ENCODE measurements around the gene SARS1.
"Not testable (repeated sequence)": the region's sequence is repeated elsewhere in the genome, so short reads cannot be mapped to it uniquely, and the experiment has no call there.

Gene SARS1, protein sequence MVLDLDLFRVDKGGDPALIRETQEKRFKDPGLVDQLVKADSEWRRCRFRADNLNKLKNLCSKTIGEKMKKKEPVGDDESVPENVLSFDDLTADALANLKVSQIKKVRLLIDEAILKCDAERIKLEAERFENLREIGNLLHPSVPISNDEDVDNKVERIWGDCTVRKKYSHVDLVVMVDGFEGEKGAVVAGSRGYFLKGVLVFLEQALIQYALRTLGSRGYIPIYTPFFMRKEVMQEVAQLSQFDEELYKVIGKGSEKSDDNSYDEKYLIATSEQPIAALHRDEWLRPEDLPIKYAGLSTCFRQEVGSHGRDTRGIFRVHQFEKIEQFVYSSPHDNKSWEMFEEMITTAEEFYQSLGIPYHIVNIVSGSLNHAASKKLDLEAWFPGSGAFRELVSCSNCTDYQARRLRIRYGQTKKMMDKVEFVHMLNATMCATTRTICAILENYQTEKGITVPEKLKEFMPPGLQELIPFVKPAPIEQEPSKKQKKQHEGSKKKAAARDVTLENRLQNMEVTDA

DNA sequence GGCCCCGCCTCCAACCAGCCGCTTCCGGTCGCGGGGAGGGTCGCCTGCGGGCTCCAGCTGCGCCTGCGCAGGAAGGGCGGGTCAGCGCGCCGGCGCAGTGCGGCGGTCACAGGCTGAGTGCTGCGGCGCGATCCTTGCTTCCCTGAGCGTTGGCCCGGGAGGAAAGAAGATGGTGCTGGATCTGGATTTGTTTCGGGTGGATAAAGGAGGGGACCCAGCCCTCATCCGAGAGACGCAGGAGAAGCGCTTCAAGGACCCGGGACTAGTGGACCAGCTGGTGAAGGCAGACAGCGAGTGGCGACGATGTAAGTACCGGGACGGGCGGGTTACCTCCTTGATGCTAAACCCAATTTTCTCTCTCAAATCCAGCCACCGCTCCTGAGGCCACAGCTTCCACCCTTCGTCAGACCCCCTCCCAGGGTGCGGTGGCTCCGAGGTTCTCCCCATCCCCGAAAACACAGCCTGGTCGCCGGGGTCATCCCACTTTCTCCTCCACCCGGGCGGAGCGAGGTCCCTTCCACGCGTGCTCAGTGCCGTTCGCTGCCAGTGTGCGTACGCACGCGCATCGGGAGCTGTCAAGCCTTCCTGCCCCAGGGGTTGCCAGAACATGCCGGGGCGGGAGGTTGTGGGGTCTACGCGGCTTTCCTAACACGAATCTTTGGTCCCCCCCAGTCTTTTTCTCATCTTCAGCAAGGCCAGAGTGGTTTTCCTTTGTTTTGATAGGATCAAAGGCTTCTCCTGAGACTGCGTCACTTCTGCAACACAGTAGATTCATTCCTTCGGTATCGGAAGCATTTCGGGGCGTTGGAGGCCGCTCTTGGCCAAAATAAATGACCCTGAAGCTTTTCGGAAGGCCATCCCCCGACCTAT is at the start of gene SARS1:
Gene SARS1, plus strand, starts transcription at position 95 of the 870 bp plus-strand sequence. Its CDS starts 75 bp downstream, at position 170.
- peak; percentile 89 for DNase-seq (ENCODE audit: low spot score)

DNA sequence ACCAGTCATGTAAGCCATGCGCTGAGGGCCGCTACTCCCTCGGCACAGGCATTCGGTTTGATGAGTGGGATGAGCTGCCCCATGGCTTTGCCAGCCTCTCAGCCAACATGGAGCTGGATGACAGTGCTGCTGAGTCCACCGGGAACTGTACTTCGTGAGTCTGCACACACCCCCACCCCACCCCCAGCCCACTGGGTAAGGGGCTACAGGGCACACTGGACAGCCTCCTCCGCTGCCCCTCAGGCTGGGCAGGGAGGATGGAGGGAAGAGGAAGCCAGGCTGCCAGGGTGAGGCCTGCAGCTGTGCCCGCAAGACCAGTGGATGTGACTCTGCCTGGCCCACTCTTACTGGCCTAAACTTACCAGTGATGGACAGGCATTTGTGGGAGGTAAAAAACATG is 49.2 kb upstream of the SARS1 start:
- no peak for DNase-seq (ENCODE audit: low spot score)

DNA sequence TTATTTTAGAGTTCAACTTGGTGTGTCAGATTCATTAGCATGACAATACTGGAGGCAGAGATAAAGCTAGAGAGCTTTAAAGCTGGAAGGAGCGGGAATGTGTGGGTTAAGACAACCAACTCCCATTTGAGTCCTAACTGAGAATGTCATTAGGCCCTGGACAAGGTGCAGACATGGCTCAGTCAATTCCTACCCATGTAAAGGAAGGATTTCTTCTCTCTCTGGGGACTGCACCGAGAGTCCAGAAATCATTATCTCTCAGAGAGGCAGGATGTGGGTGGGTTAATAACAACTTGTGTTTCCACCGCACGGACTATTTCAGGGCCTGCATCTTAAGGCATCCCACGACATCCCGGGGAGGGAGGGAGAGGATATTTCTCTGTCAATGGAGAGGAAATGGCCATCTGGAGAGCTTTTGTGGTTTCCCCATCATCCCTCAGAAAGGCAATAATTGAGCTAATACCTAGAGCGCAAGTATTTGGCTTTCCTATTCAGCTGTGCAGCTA is 46.7 kb upstream of the SARS1 start:
- DNase-seq (ENCODE audit: low spot score), result no peak

DNA sequence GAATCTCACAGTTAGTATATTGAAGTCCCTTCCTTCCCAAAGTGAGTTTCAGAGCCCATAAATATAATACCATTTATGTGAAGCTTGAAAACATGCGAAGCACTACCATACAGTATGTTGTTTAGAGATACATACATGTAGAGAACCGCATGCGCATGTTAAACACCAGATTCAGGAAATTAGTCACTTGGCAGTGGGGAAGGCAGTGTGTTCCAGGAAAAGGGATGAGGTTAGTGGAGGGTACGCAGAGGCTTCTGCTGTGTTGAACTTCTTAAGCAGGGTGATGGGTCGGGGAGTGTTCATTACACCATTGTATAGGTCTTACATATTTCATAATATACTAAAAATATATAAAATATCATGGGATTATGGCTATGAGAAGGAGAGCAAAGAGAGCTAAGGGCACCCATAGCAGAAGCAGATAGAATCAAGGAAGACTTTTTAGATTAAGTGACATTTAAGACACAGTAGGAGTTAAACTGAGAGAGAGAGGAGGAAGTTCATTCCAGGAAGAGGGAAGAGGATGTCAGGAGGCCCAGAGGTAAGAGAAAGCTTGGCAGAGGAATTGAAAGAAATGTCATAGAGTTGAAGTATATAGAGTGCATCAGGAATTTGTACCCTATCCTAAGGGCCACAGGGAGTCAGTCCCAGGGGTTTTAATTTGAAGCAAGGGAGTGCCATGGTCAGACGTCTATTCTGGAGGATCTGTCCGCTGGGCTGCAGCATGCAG is 43.5 kb upstream of the SARS1 start:
- DNase-seq (ENCODE audit: low spot score), result no peak

DNA sequence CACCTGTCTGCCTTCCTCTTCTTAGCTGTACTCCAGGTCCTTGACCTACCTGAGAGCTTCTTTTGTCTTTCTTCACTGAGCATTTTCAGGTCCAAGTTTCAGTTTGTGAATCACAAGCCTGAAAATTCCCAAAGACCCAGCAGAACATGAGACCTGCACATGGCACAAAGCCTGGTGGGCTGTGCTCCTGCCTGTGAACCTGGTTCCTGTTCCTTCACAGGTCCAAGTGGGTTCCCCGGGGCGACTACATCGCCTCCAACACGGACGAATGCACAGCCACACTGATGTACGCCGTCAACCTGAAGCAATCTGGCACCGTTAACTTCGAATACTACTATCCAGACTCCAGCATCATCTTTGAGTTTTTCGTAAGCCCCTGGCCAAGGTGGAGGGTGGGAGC is 42.1 kb upstream of the SARS1 start:
- DNase-seq (ENCODE audit: low spot score), result no peak

DNA sequence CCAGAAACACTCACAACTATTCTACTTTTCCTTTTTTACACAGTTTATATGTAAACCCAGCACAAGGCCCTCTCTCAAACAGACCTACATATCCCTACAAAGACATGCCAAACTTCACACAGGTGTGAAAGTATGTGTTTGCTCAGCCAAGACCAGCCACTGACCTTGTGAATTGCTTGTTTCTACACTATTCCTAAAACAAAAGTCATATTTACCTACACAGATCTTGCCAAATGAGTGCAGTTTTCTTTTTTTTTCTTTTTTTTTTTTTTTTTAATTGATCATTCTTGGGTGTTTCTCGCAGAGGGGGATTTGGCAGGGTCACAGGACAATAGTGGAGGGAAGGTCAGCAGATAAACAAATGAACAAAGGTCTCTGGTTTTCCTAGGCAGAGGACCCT is 37.4 kb upstream of the SARS1 start:
- DNase-seq (ENCODE audit: low spot score), result not testable (repeated sequence)

DNA sequence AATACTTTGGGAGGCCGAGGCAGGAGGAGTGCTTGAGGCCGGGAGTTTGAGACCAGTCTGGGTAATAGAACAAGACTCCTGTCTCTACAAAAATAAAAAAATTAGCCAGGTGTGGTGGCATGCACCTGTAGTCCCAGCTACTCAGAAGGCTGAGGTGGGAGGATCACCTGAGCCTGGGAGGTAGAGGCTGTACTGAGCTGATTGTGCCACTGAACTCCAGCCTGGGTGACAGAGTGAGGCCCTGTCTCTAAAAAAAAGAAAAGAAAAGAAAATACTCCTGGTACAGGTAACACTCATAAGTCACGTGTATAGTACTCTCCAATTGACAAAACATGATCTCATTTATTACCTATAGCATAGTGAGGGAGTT is 33.0 kb upstream of the SARS1 start:
- not testable (repeated sequence) for DNase-seq (ENCODE audit: low spot score)

DNA sequence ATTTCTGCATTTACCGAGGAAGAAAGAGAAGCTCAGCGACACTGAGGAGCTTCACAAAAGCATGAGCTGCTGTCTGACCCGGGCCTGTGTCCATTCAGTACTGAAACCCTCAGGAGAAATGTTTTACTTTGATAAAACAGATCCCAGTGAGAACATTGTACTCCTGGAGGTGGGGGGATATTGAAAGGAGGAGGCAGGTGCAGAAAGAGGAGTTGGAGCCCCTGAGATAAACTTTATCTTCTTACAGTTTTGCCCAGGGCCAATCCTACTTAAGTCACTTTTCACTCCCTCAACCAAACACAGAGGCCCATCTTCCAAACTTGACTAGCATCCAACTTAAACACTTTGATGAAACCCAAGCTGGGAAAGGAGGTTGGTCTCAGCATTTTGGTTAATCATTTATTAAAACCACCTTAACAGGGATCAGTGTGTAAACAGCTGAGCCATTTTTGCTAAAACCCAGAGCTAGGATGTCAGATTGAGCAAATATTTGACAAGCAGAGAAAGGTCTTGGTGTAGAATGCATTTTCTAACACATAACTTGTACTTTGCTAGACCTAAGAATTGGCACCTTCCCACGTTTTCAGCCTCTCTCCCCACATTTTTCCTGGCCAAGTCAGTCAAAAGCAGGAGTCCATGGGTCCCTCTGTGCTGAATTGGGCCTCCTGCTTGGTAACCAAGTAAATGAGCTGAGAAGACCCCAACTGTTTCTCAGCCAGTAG is 32.5 kb upstream of the SARS1 start:
- no peak for DNase-seq (ENCODE audit: low spot score)

DNA sequence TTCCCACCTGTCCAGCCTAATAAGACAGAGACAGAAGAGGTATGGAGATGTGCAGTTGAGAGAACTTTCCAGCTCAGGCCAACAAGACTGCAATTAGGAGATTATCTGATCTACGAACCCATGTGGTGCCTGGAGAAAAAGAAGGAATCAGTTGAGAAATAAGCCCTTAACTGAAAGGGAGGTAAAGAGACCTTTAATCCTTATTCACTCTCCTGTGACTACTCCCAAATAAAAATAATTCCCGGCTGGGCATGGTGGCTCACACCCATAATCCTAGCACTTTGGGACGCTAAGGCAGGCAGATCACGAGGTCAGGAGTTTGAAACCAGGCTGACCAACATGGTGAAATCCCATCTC is 31.9 kb upstream of the SARS1 start:
- DNase-seq (ENCODE audit: low spot score), result no peak

DNA sequence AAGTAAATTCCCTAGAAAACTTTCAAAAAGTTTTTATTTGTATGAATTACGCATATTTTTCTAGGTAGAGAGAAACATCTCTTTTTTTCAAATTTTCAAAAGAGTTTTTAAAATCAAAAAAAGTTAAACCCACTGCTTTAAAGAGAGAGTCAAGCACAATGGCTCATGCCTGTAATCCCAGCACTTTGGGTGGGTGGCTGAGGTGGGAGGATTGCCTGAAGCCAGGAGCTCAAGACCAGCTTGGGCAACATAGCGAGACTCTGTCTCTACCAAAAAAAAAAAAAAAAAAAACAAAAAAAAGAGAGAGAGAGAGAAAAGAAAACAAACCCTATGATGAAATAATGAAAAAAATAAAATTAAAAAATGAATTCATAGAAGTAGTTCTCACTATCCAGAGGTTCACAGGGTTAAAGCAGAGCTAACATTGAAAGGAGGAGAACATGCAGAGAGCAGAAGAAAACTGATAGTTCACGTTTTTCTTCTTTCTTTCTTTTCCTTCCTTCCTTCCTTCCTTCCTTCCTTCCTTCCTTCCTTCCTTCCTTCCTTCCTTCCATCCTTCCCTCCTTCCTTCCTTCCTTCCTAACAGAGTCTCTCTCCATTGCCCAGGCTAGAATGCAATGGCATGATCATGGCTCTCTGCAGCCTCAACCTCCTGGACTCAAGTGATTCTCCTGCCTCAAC is 30.5 kb upstream of the SARS1 start:
- DNase-seq (ENCODE audit: low spot score), result no peak

DNA sequence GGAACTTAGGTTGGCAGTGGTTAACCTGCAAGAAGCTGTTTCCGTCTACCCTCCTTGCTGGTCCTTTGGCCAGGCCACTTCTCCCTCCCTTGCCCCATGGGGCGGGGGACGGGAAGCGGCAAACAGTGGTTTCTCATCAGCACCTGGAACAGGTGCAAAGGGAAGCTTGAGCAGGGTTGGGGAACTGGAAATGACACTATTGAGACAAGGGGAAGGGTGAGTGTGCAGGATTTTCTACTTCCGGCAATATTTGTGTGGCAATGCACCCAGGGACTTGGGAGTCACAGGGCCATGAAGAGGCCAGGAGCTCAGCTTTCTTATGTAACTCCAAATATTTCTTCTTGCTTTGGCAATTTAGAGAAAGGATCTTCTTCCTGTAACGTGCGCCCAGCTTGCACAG is 29.0 kb upstream of the SARS1 start:
- no peak for DNase-seq (ENCODE audit: low spot score)

DNA sequence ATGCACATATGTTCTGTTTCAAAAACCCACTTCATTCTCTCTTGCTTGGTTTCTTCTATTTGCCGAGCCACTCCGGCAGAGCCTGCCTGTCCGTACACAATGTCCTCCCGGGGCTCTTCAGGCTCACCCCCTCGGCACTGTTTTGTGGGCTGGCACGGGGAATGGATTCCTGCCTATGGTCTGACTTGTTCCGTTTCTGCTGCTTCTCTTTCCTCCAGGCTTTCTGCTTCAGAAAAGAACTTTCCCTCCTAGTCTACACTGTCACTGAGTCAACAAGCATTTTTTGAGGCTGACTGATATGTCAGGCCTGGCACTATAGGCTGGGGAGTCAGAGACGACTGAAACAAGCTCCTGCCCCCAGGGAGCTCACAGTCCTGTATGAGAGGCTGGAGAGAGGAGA is 28.4 kb upstream of the SARS1 start:
- no peak for DNase-seq (ENCODE audit: low spot score)

DNA sequence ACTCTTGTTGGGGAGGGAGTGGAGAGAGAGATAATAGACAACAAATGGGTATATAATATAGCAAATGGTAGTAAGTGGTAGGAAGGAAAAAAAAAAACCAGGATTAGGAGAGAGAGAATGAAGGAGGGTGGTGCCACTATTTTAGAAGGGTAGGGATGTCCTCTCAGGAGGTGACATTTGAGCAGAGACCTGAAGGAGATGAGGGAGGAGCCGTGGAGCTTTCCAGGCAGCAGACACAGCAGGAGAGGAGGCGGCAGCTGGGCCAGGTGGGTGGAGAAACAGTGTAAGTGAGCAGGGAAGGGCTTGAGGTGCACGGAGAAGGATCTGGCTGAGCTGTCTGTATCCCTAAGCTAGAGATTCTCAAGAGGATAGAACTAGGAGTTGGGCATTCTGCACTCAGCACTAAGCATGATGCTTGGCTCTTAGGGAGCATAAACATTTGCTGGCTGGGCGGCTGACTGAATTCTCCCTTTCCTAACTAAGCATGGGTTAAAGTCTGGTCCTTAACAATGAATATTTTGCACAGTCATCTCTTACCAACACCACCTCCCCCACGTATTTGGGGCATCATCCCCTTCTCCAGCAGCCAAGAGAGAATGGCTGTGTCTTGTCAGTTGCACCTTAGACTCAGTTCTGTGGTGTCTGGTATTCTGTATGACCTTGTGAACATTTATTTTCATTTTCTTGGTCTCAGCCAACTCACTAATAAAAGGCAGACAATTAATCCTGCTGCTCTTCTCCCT is 27.6 kb upstream of the SARS1 start:
- DNase-seq (ENCODE audit: low spot score), result no peak

DNA sequence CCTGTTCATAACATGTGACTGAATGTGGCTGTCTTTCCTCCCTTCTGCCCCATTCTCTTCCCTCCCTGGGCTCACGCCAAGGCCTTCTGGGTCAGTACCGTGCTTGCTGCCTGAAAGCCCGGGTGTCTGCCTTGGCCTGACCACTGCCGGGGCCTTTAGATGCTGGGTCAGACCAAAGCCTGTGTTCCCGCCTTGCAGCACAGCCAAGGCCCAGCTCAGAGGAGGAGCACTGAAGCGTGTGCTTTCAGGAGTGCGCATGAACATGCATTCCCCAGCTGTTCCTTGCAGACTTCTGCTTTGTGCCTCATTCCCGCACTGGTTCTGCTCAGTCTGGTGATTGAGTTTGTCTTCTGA is 27.0 kb upstream of the SARS1 start:
- DNase-seq (ENCODE audit: low spot score), result peak; percentile 67

DNA sequence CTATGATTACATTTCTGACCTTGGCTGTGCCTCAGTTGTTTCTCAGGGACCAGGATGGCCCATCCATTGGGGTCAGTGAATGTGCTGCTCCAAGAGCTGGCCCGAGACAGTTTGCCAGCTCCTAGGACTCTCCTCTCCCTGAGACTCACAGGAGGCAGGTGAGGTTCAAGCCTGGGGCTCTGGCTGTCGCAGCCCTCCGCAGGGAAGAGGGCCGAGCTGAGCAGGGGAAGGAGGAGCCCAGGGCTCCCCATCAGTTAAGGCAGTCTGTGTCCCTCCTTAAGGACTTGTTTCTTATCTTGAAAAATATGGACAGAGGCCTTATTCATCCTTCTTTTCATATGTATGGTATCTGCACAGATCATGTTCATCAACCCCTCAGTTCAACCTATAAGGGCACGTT is 26.6 kb upstream of the SARS1 start:
- no peak for DNase-seq (ENCODE audit: low spot score)

DNA sequence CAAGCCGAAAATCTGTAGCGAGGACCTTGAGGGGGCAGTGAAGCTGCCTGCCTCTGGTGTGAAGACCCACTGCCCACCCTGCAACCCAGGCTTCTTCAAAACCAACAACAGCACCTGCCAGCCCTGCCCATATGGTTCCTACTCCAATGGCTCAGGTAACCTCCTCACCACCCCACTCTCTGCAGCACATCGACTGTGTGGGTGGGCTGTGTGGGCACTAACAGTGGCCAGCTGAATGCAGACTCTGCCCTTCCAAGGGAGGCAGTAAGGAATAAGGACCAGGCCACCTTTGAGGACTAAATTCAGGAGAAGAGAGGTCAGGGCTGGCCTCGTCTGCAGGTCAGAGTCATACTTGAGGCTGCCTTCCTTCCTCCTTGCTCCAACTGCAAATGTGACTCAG is 25.5 kb upstream of the SARS1 start:
- DNase-seq (ENCODE audit: low spot score), result no peak

DNA sequence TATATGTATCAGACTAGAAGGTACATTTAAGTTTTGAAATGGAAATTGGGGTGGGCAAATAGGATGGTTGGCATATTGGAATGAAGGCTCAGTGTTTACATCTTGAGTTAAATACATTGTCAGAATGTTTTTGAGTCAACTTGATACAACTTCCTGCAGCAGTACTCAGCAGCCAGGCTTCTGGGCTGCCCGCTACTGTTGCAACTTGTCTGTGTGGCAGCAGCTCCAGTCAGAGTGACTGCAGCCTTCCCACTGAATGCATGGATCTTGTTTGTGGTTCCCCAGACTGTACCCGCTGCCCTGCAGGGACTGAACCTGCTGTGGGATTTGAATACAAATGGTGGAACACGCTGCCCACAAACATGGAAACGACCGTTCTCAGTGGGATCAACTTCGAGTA is 24.9 kb upstream of the SARS1 start:
- DNase-seq (ENCODE audit: low spot score), result no peak

DNA sequence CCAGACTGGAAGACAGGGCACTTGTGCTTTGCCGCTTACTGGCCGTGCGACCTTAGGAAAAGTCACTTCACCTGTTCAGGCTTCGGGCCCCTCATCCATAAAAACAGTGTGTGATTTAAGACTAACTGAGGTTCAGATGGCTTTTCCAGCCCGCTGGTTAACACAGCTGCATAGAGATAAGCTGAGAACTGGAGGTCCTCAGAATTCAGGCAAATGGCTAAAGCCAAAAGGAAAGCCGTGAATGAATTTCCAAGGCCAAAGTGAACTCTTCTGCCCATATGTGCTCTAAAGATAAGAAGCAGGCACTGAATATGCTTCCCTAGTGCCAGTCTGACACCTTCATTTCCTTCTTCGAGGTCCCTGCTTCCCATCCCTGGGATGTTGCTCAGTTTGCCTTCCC is 23.5 kb upstream of the SARS1 start:
- DNase-seq (ENCODE audit: low spot score), result no peak

DNA sequence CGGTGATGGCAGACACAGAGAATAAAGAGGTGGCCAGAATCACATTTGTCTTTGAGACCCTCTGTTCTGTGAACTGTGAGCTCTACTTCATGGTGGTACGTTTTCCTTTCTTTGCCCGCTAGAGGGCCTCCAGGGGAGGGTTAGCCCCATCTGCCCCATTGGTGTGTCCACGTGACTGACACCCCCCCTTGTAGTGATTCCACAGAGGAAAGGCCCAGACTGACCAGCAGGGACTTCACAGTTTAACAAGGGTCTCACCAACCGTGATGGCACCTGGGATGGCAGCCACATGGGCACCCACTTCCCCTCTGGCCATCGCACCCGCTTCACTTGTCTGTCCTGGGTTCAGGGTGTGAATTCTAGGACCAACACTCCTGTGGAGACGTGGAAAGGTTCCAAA is 22.3 kb upstream of the SARS1 start:
- DNase-seq (ENCODE audit: low spot score), result no peak

DNA sequence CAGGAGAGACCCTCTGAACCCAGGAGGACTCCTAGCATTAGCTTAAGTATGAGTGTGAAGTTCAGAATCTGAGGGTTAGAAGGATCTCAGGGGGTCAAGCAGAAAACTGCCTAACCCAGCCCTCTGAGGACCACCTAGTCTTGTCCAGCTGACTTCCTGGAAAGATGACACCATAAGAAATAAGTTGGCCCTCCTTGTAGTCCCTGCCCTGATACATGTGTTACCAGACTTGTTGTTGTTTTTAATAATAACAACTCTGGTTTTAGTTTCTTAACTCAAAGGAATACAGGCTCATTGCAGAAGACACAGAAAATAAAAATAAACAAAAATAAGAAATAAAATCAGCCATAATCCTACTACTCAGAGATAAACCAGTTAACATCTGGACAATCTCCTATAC is 21.8 kb upstream of the SARS1 start:
- DNase-seq (ENCODE audit: low spot score), result no peak

Measured in pons (tissue), 1 donor.